Measurements from ENCODE around the gene EML4.

DNA sequence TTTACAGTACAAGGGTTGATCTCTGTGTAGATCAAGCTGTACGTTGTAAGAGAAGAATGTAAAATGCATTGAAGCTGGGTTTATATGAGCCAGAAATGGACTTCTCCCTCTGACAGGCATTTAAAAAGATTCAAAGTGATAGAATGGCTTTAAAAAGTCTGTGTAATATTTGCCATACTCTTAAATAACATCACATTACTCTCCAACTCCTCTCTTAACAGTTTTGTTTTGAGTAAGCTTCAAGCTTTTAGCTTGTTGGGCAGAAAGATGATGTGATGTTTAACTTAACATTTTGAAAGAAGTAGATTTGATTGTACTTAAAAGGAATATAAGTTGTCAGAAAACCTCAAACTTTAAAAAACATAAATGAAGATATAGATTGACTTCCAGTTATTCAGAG lies 119.7 kb downstream of the EML4 start:
- TF ChIP-seq POLR2AphosphoS5 (IDR thresholded peaks at IDR 0.05; ENCODE audit: borderline replicate concordance, low read depth, low read length) (no peak), EZH2 (IDR thresholded peaks at IDR 0.05) (no peak)

All from SK-N-MC (cell line).